Measurements from ENCODE around the gene CALML4.
A peak's percentile ranks its signal among the peaks of the same experiment; 100 is the strongest.
"Not testable (repeated sequence)": the region's sequence is repeated elsewhere in the genome, so short reads cannot be mapped to it uniquely, and the experiment has no call there.

Gene CALML4

DNA sequence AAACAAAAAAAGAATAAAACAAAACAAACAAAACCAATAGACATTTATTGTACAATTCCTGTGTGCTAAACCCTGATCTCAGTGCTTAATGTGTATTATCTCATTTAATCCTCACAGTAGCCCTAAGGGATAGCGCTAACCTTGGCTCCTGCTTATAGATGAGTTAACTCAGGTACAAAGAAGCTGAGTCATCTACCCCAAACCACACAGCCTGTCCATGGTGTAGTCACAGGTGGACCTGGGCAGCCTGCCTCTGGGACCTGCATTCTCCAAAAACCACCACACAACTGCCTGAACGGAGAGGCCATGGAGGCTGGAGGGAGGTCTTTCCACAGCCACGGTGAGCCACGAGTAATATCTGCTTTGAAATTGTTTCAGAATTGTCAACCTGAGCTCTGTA lies 29.9 kb upstream of the CALML4 start:
- no peak overlapping the region for H3K4me3 ChIP-seq (ENCODE audit: low read depth, low read length)
- no peak for DNase-seq (ENCODE audit: low read depth)
- TF ChIP-seq, protein P1, sequence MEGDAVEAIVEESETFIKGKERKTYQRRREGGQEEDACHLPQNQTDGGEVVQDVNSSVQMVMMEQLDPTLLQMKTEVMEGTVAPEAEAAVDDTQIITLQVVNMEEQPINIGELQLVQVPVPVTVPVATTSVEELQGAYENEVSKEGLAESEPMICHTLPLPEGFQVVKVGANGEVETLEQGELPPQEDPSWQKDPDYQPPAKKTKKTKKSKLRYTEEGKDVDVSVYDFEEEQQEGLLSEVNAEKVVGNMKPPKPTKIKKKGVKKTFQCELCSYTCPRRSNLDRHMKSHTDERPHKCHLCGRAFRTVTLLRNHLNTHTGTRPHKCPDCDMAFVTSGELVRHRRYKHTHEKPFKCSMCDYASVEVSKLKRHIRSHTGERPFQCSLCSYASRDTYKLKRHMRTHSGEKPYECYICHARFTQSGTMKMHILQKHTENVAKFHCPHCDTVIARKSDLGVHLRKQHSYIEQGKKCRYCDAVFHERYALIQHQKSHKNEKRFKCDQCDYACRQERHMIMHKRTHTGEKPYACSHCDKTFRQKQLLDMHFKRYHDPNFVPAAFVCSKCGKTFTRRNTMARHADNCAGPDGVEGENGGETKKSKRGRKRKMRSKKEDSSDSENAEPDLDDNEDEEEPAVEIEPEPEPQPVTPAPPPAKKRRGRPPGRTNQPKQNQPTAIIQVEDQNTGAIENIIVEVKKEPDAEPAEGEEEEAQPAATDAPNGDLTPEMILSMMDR (IDR thresholded peaks at IDR 0.05; ENCODE audit: insufficient read depth, low read depth, low read length, missing control alignments): no peak

GRCh38 chr15:68234520-68234919 lies 29.4 kb upstream of the CALML4 start:
- not testable (repeated sequence) for DNase-seq (ENCODE audit: low read depth); H3K4me3 ChIP-seq (ENCODE audit: low read depth, low read length)

GRCh38 chr15:68234060-68234459 lies 28.9 kb upstream of the CALML4 start:
- H3K4me3 ChIP-seq (ENCODE audit: low read depth, low read length): no peak overlapping the region
- no peak for DNase-seq (ENCODE audit: low read depth)
- TF ChIP-seq, protein P1 (IDR thresholded peaks at IDR 0.05; ENCODE audit: insufficient read depth, low read depth, low read length, missing control alignments): no peak

DNA sequence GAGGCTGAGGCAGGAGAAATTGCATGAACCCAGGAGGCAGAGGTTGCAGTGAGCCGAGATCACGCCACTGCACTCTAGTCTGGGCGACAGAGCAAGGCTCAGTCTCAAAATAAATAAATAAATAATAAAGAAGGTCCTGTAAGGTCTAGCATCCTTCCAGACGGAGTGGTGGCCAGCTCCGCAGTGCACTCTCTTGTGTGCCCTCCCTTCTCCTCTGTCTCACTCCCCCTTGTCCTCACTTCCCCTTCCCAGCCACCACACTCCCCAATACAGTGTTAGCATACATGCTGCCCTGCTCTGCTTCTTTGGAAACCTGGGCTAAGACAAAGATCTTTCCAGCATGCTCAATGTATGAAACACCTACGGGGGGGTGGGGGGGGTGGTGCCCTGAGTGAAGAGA lies 27.8 kb upstream of the CALML4 start:
- H3K4me3 ChIP-seq (ENCODE audit: low read depth, low read length): no peak overlapping the region

DNA sequence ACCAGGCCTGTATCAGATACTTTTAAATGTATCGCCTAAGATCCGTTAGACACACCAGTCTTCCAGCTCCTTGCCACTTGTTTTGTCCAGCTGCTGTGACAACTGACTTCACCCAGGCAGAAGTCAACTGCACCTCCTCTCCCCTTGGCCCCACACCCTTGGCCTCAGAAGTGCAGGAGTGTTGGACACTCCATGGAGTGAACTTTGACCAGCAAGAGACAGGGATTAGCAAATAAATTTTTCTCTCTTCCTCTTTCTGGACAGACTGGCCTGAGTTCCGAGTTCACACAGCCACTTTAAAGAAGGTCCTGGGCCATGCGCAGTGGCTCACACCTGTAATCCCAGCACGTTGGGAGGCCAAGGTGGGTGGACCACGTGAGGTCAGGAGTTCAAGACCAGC lies 27.3 kb upstream of the CALML4 start:
- H3K4me3 ChIP-seq (ENCODE audit: low read depth, low read length): no peak overlapping the region
- DNase-seq (ENCODE audit: low read depth): no peak
- TF ChIP-seq, protein P1 (IDR thresholded peaks at IDR 0.05; ENCODE audit: insufficient read depth, low read depth, low read length, missing control alignments): no peak

More for the DNA sequence above, 27.8 kb upstream of the CALML4 start:
- TF ChIP-seq, protein P1 (IDR thresholded peaks at IDR 0.05; ENCODE audit: insufficient read depth, low read depth, low read length, missing control alignments): no peak
- no peak for DNase-seq (ENCODE audit: low read depth)

GRCh38 chr15:68231102-68231818 lies 26.1 kb upstream of the CALML4 start:
- no peak for DNase-seq (ENCODE audit: low read depth)
- TF ChIP-seq, protein P1 (IDR thresholded peaks at IDR 0.05; ENCODE audit: insufficient read depth, low read depth, low read length, missing control alignments): no peak
- H3K4me3 ChIP-seq (ENCODE audit: low read depth, low read length): no peak overlapping the region

DNA sequence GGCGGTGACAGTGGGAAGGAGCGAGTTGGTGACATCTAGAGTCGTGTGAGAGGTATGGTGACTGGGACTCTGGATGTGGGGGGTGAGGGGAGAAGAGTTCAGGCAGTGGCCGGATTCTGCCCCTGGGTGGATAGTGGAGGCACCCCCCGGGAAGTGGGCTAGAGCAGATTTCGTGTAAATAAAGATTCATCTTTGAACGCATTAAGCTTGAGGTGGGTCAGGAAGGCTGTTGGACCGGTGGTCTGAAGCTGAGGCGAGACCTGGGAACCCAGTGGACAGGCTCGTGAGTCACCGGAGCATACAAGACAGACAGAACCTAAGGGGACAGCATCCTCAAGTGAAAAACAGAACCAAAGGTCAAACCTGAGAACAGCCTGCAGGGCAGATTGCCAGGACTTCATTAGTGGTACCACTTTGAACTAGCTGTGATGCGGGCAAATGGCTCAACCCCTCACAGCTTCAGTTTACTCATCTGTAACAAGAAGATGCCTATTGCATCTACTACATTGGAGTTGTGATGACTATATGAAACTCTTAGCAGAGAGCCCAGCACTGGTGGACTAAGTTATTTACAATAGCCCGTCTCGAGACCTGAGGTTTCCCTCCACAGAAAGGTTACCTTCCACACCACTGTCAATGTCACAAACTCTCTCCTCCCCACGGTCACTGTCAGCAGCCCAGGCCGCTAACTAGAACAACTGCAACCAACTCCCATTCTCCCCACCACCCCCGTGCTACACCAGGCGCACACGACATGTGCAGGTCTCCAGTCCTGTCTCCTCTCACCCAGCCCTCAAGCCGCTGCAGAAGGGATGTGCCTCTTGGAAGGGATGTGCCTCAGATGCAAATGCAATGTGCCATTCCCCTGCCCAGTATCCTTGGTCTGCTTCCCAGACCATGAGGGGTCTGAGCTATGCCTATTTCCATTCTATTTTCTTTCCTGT lies 25.3 kb upstream of the CALML4 start:
- H3K4me3 ChIP-seq (ENCODE audit: low read depth, low read length): peak overlapping the region; percentile 69
- TF ChIP-seq, protein P1 (IDR thresholded peaks at IDR 0.05; ENCODE audit: insufficient read depth, low read depth, low read length, missing control alignments): no peak
- peak; percentile 78 for DNase-seq (ENCODE audit: low read depth)
